ENCODE measurements around the gene CD83.

CD83 gene

DNA sequence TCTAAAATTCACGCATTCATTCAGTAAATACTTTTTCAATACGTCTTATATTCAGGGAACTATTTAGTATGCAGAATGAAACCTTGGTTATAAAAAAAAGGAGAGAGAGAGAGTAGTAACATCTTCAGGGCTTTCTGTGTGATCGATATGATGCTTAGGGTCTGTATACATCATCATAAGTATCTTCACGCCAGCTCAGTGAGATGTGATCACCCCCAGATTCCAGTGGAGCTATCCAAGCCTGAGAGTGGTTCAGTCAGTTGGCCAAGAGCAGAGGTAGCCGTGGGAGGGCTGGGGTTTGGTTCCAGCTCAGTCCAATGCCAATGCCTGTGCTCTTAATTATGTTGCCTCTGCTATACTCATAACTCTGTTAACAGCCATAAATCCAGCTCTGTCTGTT, 8.6 kb downstream of the CD83 start:
- Histone ChIP-seq H3K4me3 (ENCODE audit: low read depth in 1 of 2, low read length in 1 of 2) (no peak overlapping the region), H3K36me3 (no peaks in the 10 kb centered on the region), H3K27ac (no peak overlapping the region), H3K27me3 (no peaks in the 10 kb centered on the region), H3K9me3 (no peaks in the 10 kb centered on the region), H3K4me1 (ENCODE audit: control insufficient read depth in 1 of 2, insufficient read depth in 1 of 2, low read depth in 1 of 2, low read length in 1 of 2) (peaks cover 17 to 21% of the 10 kb centered on the region in 2 experiments)
- TF ChIP-seq, protein P1, sequence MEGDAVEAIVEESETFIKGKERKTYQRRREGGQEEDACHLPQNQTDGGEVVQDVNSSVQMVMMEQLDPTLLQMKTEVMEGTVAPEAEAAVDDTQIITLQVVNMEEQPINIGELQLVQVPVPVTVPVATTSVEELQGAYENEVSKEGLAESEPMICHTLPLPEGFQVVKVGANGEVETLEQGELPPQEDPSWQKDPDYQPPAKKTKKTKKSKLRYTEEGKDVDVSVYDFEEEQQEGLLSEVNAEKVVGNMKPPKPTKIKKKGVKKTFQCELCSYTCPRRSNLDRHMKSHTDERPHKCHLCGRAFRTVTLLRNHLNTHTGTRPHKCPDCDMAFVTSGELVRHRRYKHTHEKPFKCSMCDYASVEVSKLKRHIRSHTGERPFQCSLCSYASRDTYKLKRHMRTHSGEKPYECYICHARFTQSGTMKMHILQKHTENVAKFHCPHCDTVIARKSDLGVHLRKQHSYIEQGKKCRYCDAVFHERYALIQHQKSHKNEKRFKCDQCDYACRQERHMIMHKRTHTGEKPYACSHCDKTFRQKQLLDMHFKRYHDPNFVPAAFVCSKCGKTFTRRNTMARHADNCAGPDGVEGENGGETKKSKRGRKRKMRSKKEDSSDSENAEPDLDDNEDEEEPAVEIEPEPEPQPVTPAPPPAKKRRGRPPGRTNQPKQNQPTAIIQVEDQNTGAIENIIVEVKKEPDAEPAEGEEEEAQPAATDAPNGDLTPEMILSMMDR (IDR thresholded peaks at IDR 0.05), result no peak

DNA sequence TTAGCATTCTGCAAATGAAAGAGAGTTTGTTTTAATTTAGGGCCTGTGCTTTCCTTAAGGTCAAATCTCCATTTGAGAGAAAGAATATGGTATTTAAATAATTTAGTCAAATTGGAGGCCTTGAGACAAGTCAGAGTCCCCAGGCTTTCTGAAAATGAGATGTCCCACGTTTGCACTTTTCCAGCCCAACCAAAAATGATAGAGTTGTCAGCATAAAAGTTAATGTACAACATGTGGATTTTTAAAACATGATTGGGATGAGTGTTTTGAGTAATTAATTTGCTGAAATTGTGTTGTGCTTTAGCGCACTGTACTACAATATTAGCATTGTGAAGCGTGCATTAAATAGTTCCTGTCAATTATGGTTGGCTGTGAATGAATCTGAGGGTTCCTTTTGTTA, 10.0 kb downstream of the CD83 start:
- no peak overlapping the region for H3K4me3 ChIP-seq (ENCODE audit: low read depth in 1 of 2, low read length in 1 of 2)
- peaks cover 10 to 11% of the 10 kb centered on the region in 2 experiments for H3K4me1 ChIP-seq (ENCODE audit: control insufficient read depth in 1 of 2, insufficient read depth in 1 of 2, low read depth in 1 of 2, low read length in 1 of 2)
- H3K9me3 ChIP-seq, result no peaks in the 10 kb centered on the region
- H3K27me3 ChIP-seq, result no peaks in the 10 kb centered on the region
- no peaks in the 10 kb centered on the region for H3K36me3 ChIP-seq
- TF ChIP-seq, protein P1 (IDR thresholded peaks at IDR 0.05), result no peak
- no peak overlapping the region for H3K27ac ChIP-seq

DNA sequence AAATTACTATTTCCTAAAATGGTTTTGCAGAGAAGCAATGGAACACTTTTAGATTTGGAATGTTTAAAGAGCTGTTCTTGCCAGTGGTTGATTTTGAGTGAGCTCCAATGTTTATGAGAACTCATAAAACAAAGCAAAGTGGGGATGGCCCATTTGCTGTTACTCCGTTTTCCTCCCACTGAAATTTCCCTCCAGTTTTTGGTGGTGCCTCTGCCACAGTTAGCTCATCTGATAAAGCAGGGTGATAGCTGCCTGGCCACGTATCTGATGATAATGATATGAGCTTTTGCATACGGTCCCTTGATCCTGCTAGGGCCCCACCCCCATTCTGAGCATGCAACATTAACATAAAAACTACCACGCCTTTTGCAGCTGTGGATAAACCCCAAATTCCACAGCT, 10.4 kb downstream of the CD83 start:
- Histone ChIP-seq H3K9me3 (no peaks in the 10 kb centered on the region), H3K27me3 (no peaks in the 10 kb centered on the region), H3K27ac (no peak overlapping the region), H3K36me3 (no peaks in the 10 kb centered on the region), H3K4me3 (ENCODE audit: low read depth in 1 of 2, low read length in 1 of 2) (no peak overlapping the region), H3K4me1 (ENCODE audit: control insufficient read depth in 1 of 2, insufficient read depth in 1 of 2, low read depth in 1 of 2, low read length in 1 of 2) (peaks cover 10 to 11% of the 10 kb centered on the region in 2 experiments)
- TF ChIP-seq, protein P1 (IDR thresholded peaks at IDR 0.05), result no peak

DNA sequence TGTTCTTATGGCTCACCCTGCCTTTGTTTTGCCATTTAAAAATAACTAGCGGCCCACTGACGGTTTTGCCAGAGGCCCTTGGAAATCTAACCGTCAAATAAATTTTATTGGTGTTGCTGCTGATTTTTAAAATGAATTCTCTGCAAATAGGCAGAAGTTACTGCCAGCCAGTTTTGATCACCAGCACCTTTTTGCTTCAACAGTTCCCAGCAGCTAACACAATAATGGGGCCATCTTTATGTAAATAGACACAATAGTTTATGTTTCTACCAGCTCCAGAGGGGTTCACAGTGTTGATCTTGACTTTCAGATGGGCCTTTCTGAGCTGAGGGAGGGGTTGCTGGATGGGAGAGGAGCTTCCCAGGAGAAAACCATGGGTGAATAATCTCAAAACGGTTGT, 11.2 kb downstream of the CD83 start:
- Histone ChIP-seq H3K4me3 (ENCODE audit: low read depth in 1 of 2, low read length in 1 of 2) (no peak overlapping the region), H3K9me3 (no peaks in the 10 kb centered on the region), H3K4me1 (ENCODE audit: control insufficient read depth in 1 of 2, insufficient read depth in 1 of 2, low read depth in 1 of 2, low read length in 1 of 2) (peaks cover 3 to 7% of the 10 kb centered on the region in 2 experiments), H3K27me3 (no peaks in the 10 kb centered on the region), H3K36me3 (no peaks in the 10 kb centered on the region), H3K27ac (no peak overlapping the region)
- TF ChIP-seq, protein P1 (IDR thresholded peaks at IDR 0.05), result no peak

DNA sequence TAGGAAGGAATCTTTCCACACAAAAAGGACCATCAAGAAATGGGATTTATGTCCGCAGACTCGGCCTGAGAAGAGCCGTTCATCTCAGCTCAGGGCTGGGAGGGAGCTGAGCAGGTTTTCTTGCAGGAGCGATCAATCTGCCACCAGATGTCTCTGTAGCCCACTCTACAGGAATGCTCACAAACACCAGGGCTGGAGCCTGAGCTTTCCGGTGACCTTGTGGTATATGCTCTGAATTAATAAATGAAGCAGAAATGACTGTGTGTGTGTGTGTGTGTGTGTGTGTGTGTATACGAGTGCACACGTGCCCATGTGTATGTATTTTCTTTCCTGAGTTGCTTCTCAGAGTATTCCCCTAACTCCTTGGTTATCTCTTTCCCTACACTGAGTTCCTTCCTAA, 12.0 kb downstream of the CD83 start:
- no peak overlapping the region for H3K27ac ChIP-seq
- H3K27me3 ChIP-seq, result no peaks in the 10 kb centered on the region
- H3K36me3 ChIP-seq, result no peaks in the 10 kb centered on the region
- H3K4me1 ChIP-seq (ENCODE audit: control insufficient read depth in 1 of 2, insufficient read depth in 1 of 2, low read depth in 1 of 2, low read length in 1 of 2), result peaks cover 0 to 8% of the 10 kb centered on the region in 2 experiments
- no peaks in the 10 kb centered on the region for H3K9me3 ChIP-seq
- TF ChIP-seq, protein P1 (IDR thresholded peaks at IDR 0.05), result no peak
- H3K4me3 ChIP-seq (ENCODE audit: low read depth in 1 of 2, low read length in 1 of 2), result no peak overlapping the region

All from neutrophil (primary cell).